GM21786 (cell line): ENCODE results near the gene ITSN2.
A peak's percentile ranks its signal among the peaks of the same experiment; 100 is the strongest.
"Not testable (repeated sequence)": the region's sequence is repeated elsewhere in the genome, so short reads cannot be mapped to it uniquely, and the experiment has no call there.

Experiments
- ATAC-seq: cut with Tn5 transposase; IDR thresholded peaks from one replicate; pipeline ENCODE4 v1.9.1; 2021; ENCODE audit not compliant: unreplicated experiment

The ITSN2 gene

GRCh38 chr2:24365051-24365450, 4.7 kb upstream of the ITSN2 start:
- ATAC-seq: peak; percentile 32

- no peak for ATAC-seq
Observed at GRCh38 chr2:24363301-24363700, 3.0 kb upstream of the ITSN2 start.

GRCh38 chr2:24362253-24362652, 1.9 kb upstream of the ITSN2 start:
- no peak for ATAC-seq

DNA sequence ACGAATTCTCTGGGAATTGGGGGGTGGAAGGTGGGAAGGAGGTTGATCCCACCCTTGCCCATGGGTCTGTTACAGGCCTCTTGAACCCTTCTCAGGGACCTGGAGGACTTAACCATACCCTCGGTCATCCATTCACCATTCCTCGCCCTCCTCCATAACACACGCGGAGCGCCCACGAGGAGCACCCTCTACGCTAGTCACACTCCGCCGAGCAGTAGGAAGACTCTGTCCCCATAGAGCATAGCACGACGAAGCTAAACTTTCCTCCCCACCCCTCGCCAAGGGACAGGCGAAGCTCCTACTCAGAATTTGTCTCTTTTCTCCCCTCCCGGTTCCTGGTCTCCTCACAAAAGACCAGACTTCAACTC, 611 bp upstream of the ITSN2 start:
- ATAC-seq: no peak

DNA sequence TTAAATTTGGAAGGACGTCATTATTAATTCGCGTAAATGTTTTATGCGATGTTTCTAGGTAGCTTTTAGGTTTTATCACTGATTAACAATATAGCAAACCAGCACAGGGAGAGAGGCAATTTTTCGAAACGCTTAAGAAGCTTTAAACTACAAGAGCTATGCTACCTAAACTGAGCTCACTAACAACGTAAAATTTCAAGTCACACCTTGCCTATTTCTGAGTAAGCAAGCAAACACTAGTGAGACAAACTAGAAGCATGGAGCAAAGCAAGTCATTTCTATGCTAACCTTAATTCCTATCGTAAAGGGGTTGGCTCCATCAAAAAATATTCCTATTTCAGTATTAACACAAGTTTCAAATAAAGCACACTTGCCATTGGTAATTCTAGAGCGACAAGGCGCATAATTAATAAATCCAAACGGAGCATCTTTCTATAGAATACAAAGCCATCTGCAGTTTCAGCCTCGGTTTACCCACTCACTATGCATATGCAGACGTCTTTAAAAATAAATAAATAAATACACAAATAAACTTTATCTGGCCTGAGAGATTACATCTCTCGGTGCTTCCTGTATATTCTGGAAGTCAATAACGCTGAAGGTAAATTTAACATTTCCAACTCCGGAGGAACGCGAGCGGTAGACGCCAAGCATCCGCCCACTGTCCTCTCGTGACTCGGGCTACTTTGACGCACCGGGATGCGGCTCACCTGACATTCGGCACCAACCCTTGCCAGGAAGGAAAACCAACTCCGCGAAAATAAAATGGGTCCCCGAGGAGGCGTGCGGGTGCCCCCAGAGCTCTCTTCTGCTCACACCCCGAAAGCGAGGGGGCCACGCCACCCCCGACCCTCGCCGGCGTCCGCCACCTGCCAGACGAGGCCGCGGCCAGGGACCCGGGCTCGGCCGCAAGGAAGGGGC, 947 bp downstream of the ITSN2 start:
- peak; percentile 4 for ATAC-seq

DNA sequence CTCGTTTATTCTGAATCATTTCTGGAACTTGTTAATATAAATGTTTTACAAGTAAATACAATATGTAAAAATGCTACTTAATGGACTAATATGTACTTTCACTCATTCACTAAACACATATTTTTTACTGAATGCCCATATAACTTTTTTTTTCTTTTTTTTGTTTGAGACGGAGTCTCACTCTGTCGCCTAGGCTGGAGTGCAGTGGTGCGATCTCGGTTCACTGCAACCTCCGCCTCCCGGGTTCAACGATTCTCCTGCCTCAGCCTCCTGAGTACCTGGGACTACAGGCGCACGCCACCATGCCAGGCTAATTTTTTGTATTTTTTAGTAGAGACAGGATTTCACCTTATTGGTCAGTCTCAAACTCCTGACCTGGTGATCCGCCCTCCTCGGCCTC, 2.6 kb downstream of the ITSN2 start:
- not testable (repeated sequence) for ATAC-seq

DNA sequence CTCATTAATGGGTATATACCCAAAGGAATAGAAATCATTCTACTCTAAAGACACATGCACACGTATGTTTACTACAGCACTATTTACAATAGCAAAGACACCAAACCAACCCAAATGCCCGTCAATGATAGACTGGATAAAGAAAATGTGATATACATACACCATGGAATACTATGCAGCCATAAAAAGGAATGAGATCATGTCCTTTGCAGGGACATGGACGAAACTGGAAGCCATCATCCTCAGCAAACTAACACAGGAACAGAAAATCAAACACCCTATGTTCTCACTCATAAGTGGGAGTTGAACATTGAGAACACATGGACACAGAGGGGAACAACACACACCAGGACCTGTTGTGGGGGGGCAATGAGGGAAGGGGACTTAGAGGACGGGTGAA, 3.2 kb downstream of the ITSN2 start:
- ATAC-seq: not testable (repeated sequence)

DNA sequence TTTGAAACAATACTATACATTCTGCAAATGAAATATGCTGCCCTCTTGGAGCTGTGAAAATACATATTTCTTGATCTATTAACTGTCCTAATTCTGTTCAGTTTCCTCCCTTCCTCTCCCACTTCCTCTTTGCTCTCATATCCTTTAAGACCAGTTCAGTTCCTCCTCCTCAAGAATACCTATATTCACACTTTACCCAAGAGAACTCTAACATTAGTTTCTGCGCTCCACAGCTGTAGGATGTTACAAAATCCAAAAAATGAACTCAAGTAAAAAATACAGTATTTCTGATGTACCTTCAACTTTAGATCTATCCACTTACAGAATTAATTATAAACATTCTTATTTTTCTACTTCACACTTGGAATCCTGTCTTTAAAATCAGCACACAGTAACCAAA, 5.4 kb downstream of the ITSN2 start:
- no peak for ATAC-seq

DNA sequence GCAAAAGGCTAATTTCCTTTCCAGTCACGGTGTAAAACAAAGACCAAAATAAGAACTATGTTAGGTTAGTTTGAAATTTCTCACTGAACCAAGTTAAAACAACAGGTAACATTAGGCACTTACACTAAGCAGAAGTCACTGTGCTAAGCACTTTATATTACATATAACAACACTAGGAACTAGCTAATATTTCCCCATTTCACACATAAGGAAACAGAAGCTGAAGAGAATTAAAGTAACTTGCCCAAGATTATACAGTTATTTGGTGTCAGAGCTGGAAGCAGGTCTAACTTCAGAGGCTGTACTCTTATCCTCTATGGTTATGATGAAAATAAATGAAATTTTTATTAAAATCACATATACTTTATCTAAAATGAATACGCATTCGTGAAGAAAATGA, 5.9 kb downstream of the ITSN2 start:
- no peak for ATAC-seq

- no peak for ATAC-seq
Observed at GRCh38 chr2:24353973-24354372, 6.4 kb downstream of the ITSN2 start.

DNA sequence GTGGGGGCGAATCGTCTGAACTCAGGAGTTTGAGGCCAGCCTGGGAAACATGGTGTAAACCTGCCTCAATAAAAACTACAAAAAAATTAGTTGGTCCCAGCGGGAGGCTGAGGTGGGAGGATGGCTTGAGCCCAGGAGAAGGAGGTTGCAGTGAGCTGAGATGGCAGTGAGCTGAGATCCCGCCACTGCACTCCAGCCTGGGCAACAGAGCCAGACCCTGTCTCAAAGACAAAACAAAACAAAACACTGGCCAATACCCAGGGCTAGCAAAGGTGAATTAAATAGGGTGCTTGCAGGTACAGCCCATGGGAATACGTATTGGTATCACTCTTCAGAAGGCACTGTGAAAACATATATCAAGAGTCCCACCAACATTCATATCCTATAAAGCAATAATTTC, 7.0 kb downstream of the ITSN2 start:
- ATAC-seq: no peak

- no peak for ATAC-seq
Observed at GRCh38 chr2:24352664-24353063, 7.7 kb downstream of the ITSN2 start.

- ATAC-seq: no peak
Observed at GRCh38 chr2:24351981-24352380, 8.4 kb downstream of the ITSN2 start.

- ATAC-seq: no peak
Observed at GRCh38 chr2:24351627-24351938, 8.8 kb downstream of the ITSN2 start.

DNA sequence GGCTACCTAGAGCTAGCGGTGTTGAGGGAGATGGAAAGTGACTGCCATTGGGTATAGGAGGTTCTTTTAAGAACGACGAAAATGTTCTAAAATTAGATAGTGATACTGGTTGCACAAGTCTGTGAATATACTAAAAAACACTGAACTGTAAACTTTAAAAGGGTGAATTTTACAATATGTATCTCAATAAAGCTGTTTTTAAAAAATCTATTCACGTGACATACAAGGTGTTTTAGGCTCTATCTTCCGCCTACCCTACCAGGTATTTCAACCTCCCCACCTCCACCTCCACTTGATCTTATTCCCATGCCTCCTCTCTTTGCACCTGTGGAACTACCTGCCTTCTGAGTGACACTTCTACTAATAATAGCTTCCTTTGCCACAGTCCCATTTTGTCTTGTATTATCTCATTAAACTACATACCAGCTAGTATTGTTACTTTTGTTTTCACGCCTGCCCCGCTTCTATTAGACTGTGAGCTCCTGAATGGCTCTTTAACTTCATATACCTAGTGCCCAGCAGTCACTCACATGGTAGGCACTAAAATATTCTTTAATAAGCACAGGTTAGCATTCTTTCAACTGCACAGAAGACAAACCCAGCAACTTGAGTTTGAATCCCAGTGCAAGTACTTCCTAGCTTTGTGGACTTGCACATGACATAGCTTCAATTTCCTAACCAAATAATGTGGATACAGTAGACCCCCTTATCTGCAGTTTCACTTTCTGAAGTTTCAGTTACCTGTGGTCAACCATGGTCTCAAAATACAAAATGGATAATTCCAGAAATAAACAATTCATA, 9.3 kb downstream of the ITSN2 start:
- ATAC-seq: no peak

- no peak for ATAC-seq
Observed at GRCh38 chr2:24349097-24349496, 11.2 kb downstream of the ITSN2 start.

- no peak for ATAC-seq
Observed at GRCh38 chr2:24345937-24346336, 14.4 kb downstream of the ITSN2 start.

GRCh38 chr2:24343225-24343882, 17.0 kb downstream of the ITSN2 start:
- peak; percentile 59 for ATAC-seq

- peak; percentile 61 for ATAC-seq
Observed at GRCh38 chr2:24342110-24342910, 18.0 kb downstream of the ITSN2 start.

GRCh38 chr2:24339856-24340262, 20.5 kb downstream of the ITSN2 start:
- no peak for ATAC-seq

DNA sequence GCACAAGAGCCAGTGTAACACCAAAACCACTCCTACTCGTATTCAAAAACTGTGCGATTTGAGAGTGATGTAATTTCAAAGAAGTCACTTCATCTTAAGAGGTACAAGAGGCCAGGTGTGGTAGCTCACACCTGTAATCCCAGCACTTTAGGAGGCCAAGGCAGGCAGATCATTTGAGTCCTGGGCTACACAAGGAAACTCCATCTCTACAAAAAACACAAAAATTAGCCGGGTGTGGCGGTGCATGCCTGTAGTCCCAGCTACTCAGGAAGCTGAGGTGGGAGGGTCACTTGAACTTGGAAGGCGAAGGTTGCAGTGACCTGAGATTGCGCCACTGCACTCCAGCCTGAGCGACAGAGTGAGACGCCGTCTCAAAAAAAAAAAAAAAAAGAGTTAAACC, 21.2 kb downstream of the ITSN2 start:
- not testable (repeated sequence) for ATAC-seq
